ENCODE measurements around the gene BRD3.
"Not testable (repeated sequence)": the region's sequence is repeated elsewhere in the genome, so short reads cannot be mapped to it uniquely, and the experiment has no call there.

Gene BRD3

GRCh38 chr9:134067904-134068743 is at the start of gene BRD3:
Gene BRD3, minus strand, starts transcription at chr9:134068026. Its CDS starts 14,549 bp downstream, at chr9:134053477.
- DNase-seq (ENCODE audit: low read depth, low spot score) = peak; percentile 73

DNA sequence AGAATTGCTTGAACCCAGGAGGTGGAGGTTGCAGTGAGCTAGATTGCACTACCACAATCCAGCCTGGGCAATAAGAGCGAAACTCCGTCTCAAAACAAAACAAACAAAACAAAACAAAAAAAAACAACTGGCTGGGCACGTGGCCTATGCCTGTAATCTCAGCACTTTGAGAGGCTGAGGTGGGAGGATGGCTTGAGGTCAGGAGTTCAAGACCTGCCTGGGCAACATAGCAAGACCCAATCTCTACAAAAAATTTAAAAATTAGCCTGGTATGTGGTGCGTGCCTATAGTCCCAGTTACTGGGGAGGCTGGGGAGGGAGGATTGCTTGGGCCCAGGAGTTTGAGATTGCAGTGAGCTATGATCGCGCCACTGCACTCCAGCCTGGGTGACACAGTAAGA is 44.7 kb upstream of the BRD3 start:
- no peak for DNase-seq (ENCODE audit: low read depth, low spot score)

- DNase-seq (ENCODE audit: low read depth, low spot score) = no peak
Measured at GRCh38 chr9:134111064-134111463, 43.2 kb upstream of the BRD3 start.

DNA sequence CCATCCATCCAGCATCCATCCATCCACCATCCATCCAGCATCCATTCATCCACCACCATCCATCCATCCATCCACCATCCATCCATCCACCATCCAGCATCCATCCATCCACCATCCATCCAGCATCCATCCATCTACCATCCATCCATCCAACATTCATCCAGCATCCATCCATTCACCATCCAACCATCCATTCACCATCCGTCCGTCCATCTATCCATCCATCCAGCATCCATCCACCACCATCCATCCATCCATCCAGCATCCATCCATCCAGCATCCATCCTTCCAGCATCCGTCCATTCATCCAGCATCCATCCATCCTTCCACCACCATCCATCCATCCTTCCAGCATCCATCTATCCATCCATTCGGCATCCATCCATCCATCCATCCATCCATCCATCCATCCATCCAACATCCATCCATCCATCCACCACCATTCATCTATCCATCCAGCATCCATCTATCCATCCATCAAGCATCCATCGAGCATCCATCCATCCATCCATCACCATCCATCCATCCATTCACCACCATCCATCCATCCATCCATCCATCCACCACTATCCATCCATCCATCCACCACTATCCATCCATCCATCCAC is 35.7 kb upstream of the BRD3 start:
- no peak for DNase-seq (ENCODE audit: low read depth, low spot score)

GRCh38 chr9:134101623-134102149 is 33.9 kb upstream of the BRD3 start:
- no peak for DNase-seq (ENCODE audit: low read depth, low spot score)

DNA sequence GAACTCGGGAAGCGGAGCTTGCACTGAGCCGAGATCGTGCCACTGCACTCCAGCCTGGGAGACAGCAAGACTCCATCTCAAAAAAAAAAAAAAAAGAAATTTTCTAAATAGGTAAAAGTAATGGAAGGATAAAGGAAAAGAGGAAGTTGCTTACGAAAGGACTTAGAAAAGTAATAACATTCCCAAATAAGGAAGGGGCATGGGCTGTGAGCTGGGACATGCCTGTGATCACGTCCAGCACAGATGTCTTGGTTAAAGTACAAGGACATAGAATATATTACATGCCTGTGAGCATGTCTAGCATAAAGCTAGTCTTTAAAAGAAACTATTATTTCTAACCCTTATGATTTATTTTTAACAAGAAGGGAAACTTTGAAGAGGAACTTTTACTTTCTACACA is 33.3 kb upstream of the BRD3 start:
- DNase-seq (ENCODE audit: low read depth, low spot score) = not testable (repeated sequence)

- DNase-seq (ENCODE audit: low read depth, low spot score) = no peak
Measured at GRCh38 chr9:134100040-134100439, 32.2 kb upstream of the BRD3 start.

- no peak for DNase-seq (ENCODE audit: low read depth, low spot score)
Measured at GRCh38 chr9:134099123-134099761, 31.4 kb upstream of the BRD3 start.

DNA sequence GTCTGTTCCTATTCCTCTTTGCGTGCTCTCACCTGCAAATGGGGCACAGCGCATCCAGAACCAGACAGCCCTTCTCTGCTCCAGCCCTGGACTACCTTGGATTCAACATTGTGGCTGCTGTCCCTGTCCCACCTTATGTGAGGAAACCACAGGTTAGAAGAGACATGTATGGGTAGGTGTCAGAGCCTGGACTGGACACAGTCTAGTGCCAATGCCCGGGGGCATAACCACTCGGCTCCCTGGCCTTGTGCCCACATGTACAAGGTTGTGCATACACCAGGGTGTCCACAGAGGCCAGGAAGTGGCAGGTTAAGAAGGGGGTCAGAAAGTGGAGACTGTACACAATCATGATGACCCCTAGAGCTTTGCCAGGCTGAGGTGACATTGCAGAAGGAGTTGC is 22.1 kb upstream of the BRD3 start:
- no peak for DNase-seq (ENCODE audit: low read depth, low spot score)

GRCh38 chr9:134088063-134088725 is 20.4 kb upstream of the BRD3 start:
- no peak for DNase-seq (ENCODE audit: low read depth, low spot score)

- no peak for DNase-seq (ENCODE audit: low read depth, low spot score)
Measured at GRCh38 chr9:134085674-134086073, 17.8 kb upstream of the BRD3 start.

DNA sequence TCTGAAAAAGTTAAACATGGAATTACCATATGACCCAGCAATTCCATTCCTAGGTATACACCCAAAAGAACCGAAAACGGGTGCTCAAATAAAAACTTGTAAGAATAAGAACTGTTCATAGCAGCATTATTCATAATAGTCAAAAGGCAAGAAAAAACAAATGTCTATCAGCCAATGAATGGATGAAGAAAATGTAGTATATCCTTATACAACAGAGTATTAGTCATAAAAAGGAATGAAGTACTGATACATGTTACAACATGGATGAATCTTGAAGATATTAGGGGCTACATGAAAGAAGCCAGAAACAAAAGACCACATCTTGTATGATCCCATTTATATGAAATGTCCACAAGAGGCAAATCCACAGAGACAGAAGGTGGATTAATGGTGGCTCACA is 15.6 kb upstream of the BRD3 start:
- no peak for DNase-seq (ENCODE audit: low read depth, low spot score)

DNA sequence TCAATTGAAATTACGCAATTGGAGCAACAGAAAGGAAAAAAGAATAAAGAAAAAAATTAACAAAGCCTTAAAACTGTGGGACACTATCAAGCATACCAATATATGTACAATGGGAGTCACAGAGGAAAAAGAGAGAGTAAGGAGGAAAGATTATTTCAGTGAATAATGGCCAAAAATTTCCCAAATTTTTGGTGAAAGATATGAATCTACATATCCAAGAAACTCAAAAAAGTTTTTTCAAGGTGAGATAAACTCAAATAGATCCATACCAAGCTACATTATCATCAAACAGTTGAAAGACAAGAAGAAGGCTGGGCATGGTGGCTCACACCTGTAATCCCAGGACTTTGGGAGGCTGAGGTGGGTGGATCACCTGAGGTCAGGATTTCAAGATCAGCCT is 8.8 kb upstream of the BRD3 start:
- DNase-seq (ENCODE audit: low read depth, low spot score) = no peak

DNA sequence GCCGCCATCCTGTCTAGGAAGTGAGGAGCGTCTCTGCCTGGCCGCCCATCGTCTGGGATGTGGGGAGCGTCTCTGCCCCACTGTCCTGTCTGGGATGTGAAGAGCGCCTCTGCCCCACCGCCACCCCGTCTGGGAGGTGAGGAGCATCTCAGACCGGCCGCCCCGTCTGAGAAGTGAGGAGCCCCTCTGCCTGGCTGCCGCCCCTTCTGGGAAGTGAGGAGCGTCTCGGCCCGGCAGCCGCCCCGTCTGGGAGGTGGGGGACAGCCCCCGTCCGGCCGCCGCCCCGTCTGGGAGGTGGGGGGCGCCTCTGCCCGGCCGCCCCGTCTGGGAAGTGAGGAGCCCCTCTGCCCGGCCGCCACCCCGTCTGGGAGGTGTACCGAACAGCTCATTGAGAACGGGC is 7.9 kb upstream of the BRD3 start:
- not testable (repeated sequence) for DNase-seq (ENCODE audit: low read depth, low spot score)

DNA sequence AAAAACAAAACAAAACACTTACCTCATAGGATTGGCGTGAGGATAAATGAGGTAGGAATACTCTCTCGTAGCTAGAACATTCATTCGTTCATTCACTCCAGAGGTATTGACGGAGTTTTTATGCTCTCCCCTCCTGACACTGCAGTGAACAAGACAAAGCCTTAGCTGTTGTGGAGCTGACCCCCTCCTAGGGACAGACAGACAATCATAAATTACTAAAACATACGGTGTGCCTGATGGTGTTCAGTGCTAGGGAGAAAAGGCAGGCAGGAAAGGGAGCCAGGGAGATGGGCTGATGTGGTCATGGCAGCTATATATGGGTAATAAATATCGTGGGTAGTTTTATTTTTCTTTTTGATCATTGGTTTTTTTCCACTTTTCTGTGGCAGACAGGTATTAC is 5.7 kb upstream of the BRD3 start:
- DNase-seq (ENCODE audit: low read depth, low spot score) = no peak

DNA sequence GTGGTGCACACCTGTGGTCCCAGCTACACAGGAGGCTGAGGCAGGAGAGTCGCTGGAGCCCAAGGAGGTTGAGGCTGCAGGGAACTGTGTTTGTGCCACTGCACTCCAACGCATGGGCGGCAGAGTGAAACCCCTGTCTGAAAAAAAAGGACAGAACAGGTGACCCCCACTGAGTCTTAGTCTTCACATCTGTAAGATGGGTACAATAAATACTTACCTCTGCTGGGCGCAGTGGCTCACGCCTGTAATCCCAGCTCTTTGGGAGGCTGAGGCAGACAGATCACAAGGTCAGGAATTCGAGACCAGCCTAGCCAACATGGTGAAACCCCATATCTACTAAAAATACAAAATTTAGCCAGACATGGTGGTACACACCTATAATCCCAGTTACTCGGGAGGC is 4.9 kb upstream of the BRD3 start:
- DNase-seq (ENCODE audit: low read depth, low spot score) = not testable (repeated sequence)

DNA sequence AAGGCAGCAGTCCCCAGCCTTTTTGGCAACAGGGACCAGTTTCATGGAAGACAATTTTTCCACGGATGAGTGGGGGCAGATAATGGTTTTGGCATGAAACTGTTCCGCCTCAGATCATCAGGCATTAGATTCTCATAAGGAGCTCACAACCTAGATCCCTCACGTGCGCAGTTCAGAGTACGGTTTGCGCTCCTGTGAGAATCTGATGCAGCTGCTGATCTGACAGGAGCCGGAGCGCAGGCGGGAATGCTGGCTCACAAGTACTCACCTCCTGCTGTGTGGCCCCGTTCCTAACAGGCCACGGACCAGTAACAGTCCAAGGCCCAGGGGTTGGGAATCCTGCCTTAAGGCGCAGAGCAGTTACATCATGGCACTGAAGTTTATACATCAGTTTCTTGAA is 3.3 kb upstream of the BRD3 start:
- no peak for DNase-seq (ENCODE audit: low read depth, low spot score)

GRCh38 chr9:134069480-134070399 is 1.9 kb upstream of the BRD3 start:
- no peak for DNase-seq (ENCODE audit: low read depth, low spot score)

DNA sequence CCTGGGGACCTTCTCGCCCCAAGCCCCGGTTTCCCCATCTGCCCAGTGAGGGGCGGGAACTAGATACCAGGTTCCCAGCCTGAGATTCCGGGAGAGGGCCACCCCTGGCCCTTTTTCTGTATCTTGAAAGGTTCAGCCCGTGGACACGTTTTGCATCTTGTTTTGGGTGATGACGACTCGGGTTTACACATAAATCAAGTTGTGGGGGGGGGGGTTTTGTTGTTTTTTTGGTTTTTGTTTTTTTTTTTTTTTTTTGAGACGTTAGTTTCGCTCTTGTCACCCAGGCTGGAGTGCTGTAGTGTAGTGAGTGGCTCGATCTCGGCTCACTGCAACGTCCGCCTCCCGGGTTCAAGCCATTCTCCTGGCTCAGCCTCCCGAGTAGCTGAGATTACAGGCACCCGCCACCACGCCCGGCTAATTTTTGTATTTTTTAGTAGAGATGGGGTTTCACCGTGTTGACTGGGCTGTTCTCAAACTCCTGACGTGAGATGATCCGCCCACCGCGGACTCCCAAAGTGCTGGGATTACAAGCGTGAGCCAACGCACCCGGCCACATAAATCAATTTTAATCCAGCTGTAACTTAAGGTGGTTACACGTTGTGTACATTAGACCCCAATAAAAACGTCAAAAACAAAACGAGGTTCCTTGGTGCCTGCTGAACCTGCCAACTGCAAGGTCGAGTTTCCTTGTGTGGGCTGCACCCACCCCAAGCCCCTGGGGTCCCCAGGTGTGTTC is 1.1 kb upstream of the BRD3 start:
- DNase-seq (ENCODE audit: low read depth, low spot score) = no peak

Data from smooth muscle cell of the brain vasculature (primary cell).